ENCODE measurements around the gene CR1.
"Not testable (repeated sequence)": the region's sequence is repeated elsewhere in the genome, so short reads cannot be mapped to it uniquely, and the experiment has no call there.

The CR1 gene

GRCh38 chr1:207495801-207496792, at the start of gene CR1:
Gene CR1 (plus strand): TSS chr1:207496157. CDS start chr1:207496268, 111 bp downstream.
- DNase-seq (ENCODE audit: low spot score), result no peak

GRCh38 chr1:207453710-207454045, 42.3 kb upstream of the CR1 start:
- no peak for DNase-seq (ENCODE audit: low spot score)

DNA sequence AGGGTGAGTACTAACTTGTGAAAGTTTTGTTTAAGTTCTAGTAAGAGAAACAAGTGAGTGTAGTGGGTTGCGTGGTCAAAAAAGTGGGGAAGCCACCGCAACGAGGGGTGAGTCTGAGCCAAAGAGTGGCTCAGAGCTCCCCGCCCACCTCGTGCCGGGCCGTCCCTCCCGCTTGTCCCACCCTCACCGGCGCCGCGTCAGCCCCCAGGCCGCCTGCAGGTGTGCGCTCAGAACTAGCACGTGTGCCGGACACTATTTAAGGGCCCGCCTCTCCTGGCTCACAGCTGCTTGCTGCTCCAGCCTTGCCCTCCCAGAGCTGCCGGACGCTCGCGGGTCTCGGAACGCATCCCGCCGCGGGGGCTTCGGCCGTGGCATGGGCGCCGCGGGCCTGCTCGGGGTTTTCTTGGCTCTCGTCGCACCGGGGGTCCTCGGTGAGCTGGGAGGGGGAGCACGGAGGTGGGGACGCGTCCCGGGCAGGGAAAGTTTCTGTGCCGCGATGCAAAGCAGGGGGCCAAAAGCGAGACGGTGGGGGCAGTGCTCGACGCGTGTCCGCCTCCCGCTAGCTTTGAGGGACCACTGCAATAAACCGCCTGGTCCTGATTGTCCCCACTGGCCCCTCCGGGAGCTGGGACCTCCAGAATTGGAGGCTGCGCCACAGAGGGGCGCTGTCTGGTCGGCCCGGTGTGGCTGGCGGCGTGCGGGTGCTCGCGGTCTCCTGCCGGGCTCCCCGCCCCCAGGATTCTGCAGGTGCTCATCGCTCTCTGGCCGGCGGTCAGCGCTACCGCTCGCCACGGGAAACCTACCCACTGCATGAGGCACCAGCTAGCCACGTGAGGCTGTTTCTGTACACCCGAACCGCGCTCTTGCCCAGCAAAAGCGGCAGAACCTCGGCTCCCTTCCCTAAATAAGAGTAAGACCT, 41.7 kb upstream of the CR1 start, which contains the start of gene CR2:
TSS of gene CR2 (plus strand) at position 283 of the 919 bp plus-strand sequence. CDS start at position 374, 91 bp downstream.
- DNase-seq (ENCODE audit: low spot score), result no peak

DNA sequence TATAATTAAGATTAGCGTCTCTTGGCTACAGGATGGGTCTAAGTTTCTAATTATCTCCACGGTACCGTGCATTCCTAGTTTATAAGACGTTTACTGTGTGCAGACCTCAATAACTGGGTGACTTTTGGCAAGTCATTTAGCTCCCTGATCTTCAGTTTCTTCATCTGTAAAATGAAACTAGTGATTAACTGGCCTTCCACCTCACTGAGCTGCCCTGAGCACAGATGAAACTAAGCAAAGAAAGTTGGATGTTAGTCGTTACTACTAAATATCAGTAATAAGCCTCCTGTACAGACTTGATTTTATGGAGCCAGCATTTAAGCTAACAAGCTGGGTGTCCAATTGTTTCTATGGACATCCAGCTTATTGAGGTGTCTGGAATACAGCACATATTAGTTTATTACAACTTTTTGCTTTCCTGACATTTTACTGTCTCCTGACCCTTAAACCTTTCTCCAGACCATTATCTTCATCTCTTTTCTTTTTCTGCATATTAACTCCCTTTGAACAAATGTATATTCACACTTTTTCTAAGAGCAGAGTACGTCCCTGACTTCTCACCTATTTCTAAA, 40.7 kb upstream of the CR1 start:
- DNase-seq (ENCODE audit: low spot score), result no peak

GRCh38 chr1:207458414-207458813, 37.5 kb upstream of the CR1 start:
- no peak for DNase-seq (ENCODE audit: low spot score)

DNA sequence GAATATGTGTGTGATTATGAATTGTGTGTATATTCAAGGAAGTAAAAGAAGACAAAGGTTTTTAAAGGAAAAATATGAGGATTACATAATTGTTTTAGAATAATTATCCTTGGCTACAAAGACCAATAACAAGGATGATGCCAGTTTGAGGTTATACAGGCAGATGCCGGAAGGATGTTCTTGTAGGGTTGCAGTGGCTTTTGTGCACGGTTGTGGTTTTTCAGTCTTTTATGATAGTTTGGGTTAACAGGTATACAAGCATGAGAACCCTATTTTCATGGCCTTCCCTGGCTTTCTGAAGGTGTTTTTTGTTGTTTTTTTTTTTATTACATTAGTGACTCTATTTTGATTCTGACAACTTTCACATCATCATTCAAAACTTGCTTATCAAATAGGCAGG, 36.9 kb upstream of the CR1 start:
- DNase-seq (ENCODE audit: low spot score), result no peak

- DNase-seq (ENCODE audit: low spot score), result no peak
Measured at GRCh38 chr1:207461649-207462048, 34.3 kb upstream of the CR1 start.

DNA sequence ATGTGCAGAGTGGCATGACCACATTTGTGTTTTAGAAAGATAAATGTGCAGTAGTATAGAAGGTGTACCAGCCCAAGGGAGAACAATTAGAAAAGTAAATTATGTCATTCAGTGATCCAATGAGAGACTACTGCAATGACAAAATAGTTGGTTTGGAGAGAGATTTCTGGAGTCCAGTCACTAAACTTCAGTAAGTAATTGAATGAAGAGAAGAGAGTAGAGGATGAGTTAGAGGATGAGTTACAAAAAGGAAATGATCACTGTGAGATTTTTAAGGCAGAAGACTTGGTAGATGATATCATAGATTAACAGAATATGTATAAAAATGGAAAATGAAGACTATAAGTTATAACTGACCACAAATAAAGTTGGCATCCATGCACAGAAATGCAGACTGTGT, 33.4 kb upstream of the CR1 start:
- DNase-seq (ENCODE audit: low spot score), result no peak

DNA sequence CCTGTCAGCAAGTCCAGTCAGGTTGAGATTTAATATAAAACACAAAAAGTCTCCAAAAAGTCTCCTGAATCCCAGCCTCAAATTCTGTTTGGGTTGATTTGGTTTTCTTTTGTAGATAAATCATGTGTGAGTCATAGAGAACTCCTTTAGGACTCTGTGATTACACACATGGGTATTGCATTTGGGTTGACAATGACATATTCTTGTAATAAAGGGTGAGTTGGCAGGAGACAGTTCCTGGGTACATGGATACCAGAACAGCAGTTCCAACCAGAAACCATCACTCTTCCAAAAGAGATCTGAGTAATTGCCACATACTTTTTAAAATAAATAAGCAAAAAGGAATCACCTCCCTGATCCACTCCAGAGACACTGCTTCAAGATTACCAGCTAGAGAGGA, 32.9 kb upstream of the CR1 start:
- peak; percentile 15 for DNase-seq (ENCODE audit: low spot score)

- no peak for DNase-seq (ENCODE audit: low spot score)
Measured at GRCh38 chr1:207463571-207463970, 32.4 kb upstream of the CR1 start.

GRCh38 chr1:207470927-207471326, 25.0 kb upstream of the CR1 start:
- no peak for DNase-seq (ENCODE audit: low spot score)

DNA sequence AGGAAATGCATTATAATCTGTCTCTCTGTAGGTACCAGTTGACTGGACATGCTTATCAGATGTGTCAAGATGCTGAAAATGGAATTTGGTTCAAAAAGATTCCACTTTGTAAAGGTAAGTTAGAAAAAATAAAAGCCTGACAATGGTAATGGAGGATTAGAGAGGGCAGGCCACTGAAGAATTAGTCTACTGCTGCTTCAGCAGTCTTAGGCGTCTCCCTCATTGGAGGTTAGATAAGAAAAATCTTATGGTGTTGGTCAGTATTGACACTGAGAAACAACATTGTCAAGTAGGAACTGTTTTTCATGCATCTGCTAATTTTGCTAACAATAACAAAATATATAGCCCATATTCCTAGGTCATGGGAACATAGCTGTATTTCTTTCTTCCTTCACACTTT, 21.7 kb upstream of the CR1 start:
- DNase-seq (ENCODE audit: low spot score), result no peak

DNA sequence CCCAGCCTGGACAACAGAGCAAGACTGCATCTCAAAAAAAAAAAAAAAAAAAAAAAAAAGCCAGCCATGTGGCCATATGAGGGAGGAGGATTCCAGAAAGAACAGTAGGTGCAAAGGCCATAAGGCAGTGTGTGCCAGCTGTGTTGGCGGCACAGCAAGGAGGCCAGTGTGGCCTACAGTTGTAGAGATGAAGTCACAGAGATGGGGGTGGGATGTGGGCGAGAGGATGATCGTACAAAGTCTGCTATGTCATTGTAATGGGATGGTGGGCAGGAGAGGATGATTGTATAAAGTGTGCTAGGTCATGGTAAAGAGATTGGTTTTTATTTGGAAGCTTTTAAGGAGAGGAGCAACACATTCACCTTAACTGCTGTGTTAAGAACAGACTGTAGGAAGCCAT, 9.8 kb upstream of the CR1 start:
- DNase-seq (ENCODE audit: low spot score), result no peak

DNA sequence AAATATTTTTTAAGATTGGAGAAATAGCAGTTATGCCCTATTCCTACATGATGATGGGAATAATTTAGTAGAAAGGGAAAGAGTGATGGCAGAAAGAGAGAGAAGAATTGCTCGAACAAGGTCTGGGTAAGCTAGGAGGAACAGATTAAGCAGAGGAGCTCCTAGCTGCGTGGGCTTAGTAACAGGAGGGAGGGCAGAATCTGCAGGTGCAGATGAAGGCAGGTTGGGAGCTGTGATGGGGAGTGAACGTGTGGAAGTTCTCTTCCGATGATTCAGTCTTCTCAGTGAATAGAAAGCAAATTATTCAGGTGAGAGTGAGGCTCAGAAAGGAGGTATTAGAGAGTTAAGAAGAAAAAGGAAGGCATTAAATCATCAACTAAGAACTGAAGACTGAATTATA, 8.3 kb upstream of the CR1 start:
- no peak for DNase-seq (ENCODE audit: low spot score)

GRCh38 chr1:207493212-207493611, 2.7 kb upstream of the CR1 start:
- DNase-seq (ENCODE audit: low spot score), result no peak

- DNase-seq (ENCODE audit: low spot score), result no peak
Measured at GRCh38 chr1:207494171-207494570, 1.8 kb upstream of the CR1 start.

GRCh38 chr1:207495281-207495680, 676 bp upstream of the CR1 start:
- DNase-seq (ENCODE audit: low spot score), result not testable (repeated sequence)

GRCh38 chr1:207497941-207498340, 2.0 kb downstream of the CR1 start:
- no peak for DNase-seq (ENCODE audit: low spot score)

GRCh38 chr1:207499573-207499972, 3.6 kb downstream of the CR1 start:
- DNase-seq (ENCODE audit: low spot score), result peak; percentile 56

DNA sequence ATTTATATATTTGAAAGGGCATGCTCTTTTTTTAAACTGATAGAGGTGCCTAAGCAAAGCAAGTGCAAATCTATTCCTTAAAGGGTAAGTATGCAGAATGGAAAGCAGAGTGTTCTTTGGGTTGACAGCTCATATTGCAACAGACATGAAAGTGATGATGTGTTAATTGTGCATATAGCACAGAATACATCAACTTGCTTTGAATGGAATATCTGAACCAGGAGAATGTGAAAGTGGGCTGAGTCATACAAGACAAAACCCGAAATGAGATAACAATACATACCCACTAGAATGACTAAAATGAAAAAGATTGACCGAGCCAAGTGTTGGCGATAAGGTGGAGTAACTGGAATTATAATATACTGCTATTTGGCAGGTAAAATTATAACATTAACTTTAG, 4.3 kb downstream of the CR1 start:
- no peak for DNase-seq (ENCODE audit: low spot score)

GRCh38 chr1:207501071-207501470, 5.1 kb downstream of the CR1 start:
- no peak for DNase-seq (ENCODE audit: low spot score)

- no peak for DNase-seq (ENCODE audit: low spot score)
Measured at GRCh38 chr1:207502726-207503125, 6.8 kb downstream of the CR1 start.

Data from COLO829 (cell line).